SK-N-SH (cell line): ENCODE results near the gene HS2ST1. TPM values are rescaled to one million over a fixed set of nuclear protein-coding genes. Genes with fewer than 3 reads are reported as not detected.

ENCODE experiments used
- CTCF ChIA-PET: fragments of 300-600, 350-600 bp; formaldehyde crosslinking; extraction: SDS; loops from one replicate; lab custom pipeline; 2021; lab: Yijun Ruan, JAX
- POLR2A ChIA-PET: fragments of 350-600 bp; sonication (Branson Sonifier 250); formaldehyde crosslinking; extraction: SDS; loops from one replicate; lab custom pipeline; 2020; ENCODE audit warnings: antibody characterized with exemption, inconsistent platforms; lab: Yijun Ruan, JAX
- DNase-seq: peaks from one replicate; pipeline ENCODE4 v3.0.0; 2012
- H2AFZ ChIP-seq: fragments of 200-600 bp; sonication (generic); 2 replicates; pipeline ENCODE4 v1.8.1; 2016; ENCODE audit warnings: antibody characterized with exemption, mild to moderate bottlenecking, low read depth
- H3F3A ChIP-seq: fragments of 200-600 bp; sonication (generic); replicated peaks from 2 replicates; pipeline ENCODE3; 2016; ENCODE audit warnings: antibody characterized with exemption, mild to moderate bottlenecking; ENCODE audit not compliant: insufficient read depth
- H3K27ac ChIP-seq, 2 experiments: fragments of 200-500 bp in 1 of 2; fragments of 200-600 bp in 1 of 2; sonication (Bioruptor generic) in 1 of 2; sonication (generic), shearing (Covaris generic) in 1 of 2; 2 replicates each; pipeline versions ENCODE4 v1.5.1 to v1.6.1; 2014 to 2016; ENCODE audit warnings: low read depth in 2 of 2, inconsistent platforms in 1 of 2, low read length in 1 of 2, mild to moderate bottlenecking in 1 of 2, mixed read lengths in 1 of 2
- H3K27me3 ChIP-seq: fragments of 200-600 bp; sonication (generic), shearing (Covaris generic); 2 replicates; pipeline ENCODE4 v1.6.1; 2016; ENCODE audit warnings: mixed run types; ENCODE audit not compliant: insufficient read depth
- H3K36me3 ChIP-seq, 2 experiments: fragments of 200-500 bp in 1 of 2; fragments of 200-600 bp in 1 of 2; sonication (Bioruptor generic) in 1 of 2; sonication (generic) in 1 of 2; replicated peaks in 1 of 2; 2 replicates each; pipeline versions ENCODE3 to v1.5.1; 2014 to 2016; ENCODE audit warnings: low read length in 1 of 2, mild to moderate bottlenecking in 1 of 2; ENCODE audit not compliant: insufficient read depth in 2 of 2, control insufficient read depth in 1 of 2
- H3K4me1 ChIP-seq, 2 experiments: fragments of 200-500 bp in 1 of 2; fragments of 200-600 bp in 1 of 2; sonication (Bioruptor generic) in 1 of 2; sonication (generic), shearing (Covaris generic) in 1 of 2; 2 replicates each; pipeline versions ENCODE4 v1.5.1 to v1.6.1; 2014 to 2016; ENCODE audit warnings: low read depth in 1 of 2, low read length in 1 of 2, mixed run types in 1 of 2; ENCODE audit not compliant: insufficient read depth in 2 of 2, control insufficient read depth in 1 of 2
- H3K4me2 ChIP-seq: fragments of 200-600 bp; sonication (generic), shearing (Covaris generic); 2 replicates; pipeline ENCODE4 v1.6.1; 2017; ENCODE audit warnings: mixed run types
- H3K4me3 ChIP-seq, 2 experiments: fragments of 200-500 bp in 1 of 2; fragments of 200-600 bp in 1 of 2; sonication (Bioruptor generic) in 1 of 2; sonication (generic), shearing (Covaris generic) in 1 of 2; 2 replicates each; pipeline versions ENCODE4 v1.5.1 to v1.8.1; 2014 to 2016; ENCODE audit warnings: low read depth in 2 of 2, inconsistent platforms in 1 of 2, low read length in 1 of 2, mild to moderate bottlenecking in 1 of 2, mixed read lengths in 1 of 2, moderate library complexity in 1 of 2
- H3K79me2 ChIP-seq: fragments of 200-600 bp; sonication (generic); 2 replicates; pipeline ENCODE4 v1.8.1; 2017; ENCODE audit warnings: mild to moderate bottlenecking; ENCODE audit not compliant: insufficient read depth
- H3K9ac ChIP-seq: fragments of 200-600 bp; sonication (generic); 2 replicates; pipeline ENCODE4 v1.6.1; 2017; ENCODE audit warnings: mixed run types
- H3K9me2 ChIP-seq: fragments of 200-600 bp; sonication (generic); 2 replicates; pipeline ENCODE4 v1.6.1; 2017; ENCODE audit warnings: mixed run types
- H3K9me3 ChIP-seq: fragments of 200-600 bp; sonication (generic); 2 replicates; pipeline ENCODE4 v1.6.1; 2017; ENCODE audit warnings: mixed run types, mild to moderate bottlenecking, moderate library complexity
- H4K20me1 ChIP-seq: fragments of 200-600 bp; sonication (generic); 2 replicates; pipeline ENCODE4 v1.6.1; 2017; ENCODE audit warnings: mild to moderate bottlenecking, mixed run types; ENCODE audit not compliant: insufficient read depth
- CTCF ChIP-seq: fragments of 200-600 bp; sonication (generic); IDR thresholded peaks from 2 replicates; pipeline ENCODE4 v1.6.1; 2017; ENCODE audit warnings: antibody characterized with exemption, mild to moderate bottlenecking, moderate library complexity
- ELF1 ChIP-seq: IDR thresholded peaks from 2 replicates; pipeline ENCODE4 v1.4.0; 2012
- EZH2phosphoT487 ChIP-seq: fragments of 200-600 bp; sonication (generic); IDR thresholded peaks from 2 replicates; pipeline ENCODE4 v1.6.1; 2017; ENCODE audit warnings: low read depth, mixed run types, mild to moderate bottlenecking, antibody characterized with exemption, moderate library complexity, borderline replicate concordance
- FOXJ3 ChIP-seq: sonication (generic); formaldehyde crosslinking; IDR thresholded peaks from 2 replicates; pipeline ENCODE4 v1.5.1; 2020; ENCODE audit warnings: mild to moderate bottlenecking, missing genetic modification reagents
- FOXM1 ChIP-seq: IDR thresholded peaks from 2 replicates; pipeline ENCODE4 v1.4.0; 2012; ENCODE audit warnings: low read depth, mild to moderate bottlenecking
- GATA2 ChIP-seq: sonication (generic); formaldehyde crosslinking; IDR thresholded peaks from 2 replicates; pipeline ENCODE4 v1.5.0; 2020; ENCODE audit warnings: mild to moderate bottlenecking, missing genetic modification reagents
- JUND ChIP-seq: IDR thresholded peaks from 2 replicates; pipeline ENCODE4 v1.4.0; 2012
- MAX ChIP-seq: IDR thresholded peaks from 2 replicates; pipeline ENCODE4 v1.4.0; 2012; ENCODE audit warnings: low read depth
- NRF1 ChIP-seq: IDR thresholded peaks from 2 replicates; pipeline ENCODE4 v1.6.1; 2012; ENCODE audit warnings: low read depth, mild to moderate bottlenecking, low read length
- POLR2AphosphoS5 ChIP-seq: IDR thresholded peaks from 2 replicates; pipeline ENCODE4 v1.6.1; 2012; ENCODE audit warnings: low read depth, low read length
- RAD21 ChIP-seq: IDR thresholded peaks from 2 replicates; pipeline ENCODE4 v1.6.1; 2012; ENCODE audit warnings: mild to moderate bottlenecking, low read length
- RFX5 ChIP-seq: IDR thresholded peaks from 2 replicates; pipeline ENCODE4 v1.6.1; 2012; ENCODE audit warnings: mild to moderate bottlenecking, improper control_type of control experiment, low read length
- SMC3 ChIP-seq: IDR thresholded peaks from 2 replicates; pipeline ENCODE4 v1.6.1; 2012; ENCODE audit warnings: low read depth, low read length, improper control_type of control experiment
- TAF1 ChIP-seq: IDR thresholded peaks from 2 replicates; pipeline ENCODE4 v1.6.1; 2012; ENCODE audit warnings: low read depth, mild to moderate bottlenecking, low read length, moderate library complexity, borderline replicate concordance
- YY1 ChIP-seq: IDR thresholded peaks from 2 replicates; pipeline ENCODE4 v1.4.0; 2012; ENCODE audit warnings: low read depth, mild to moderate bottlenecking
- WGBS: methylation state at CpG from one replicate; pipeline ENCODE4 v1.1.6; 2017; ENCODE audit warnings: low lambda C conversion rate; 5-methylcytosine and 5-hydroxymethylcytosine counted together
- polyA plus RNA-seq, 3 experiments: library from polyadenylated mRNA; depleted of rRNA; stranded (reverse); fragments of >200 nt; gene quantifications; 2 replicates each; pipeline ENCODE4 v1.2.3, GENCODE V29; 2012
- TF ChIP-seq, protein P1 (sequence below): IDR thresholded peaks from 2 replicates; pipeline ENCODE4 v1.4.0; 2012; ENCODE audit warnings: low read depth, borderline replicate concordance
- TF ChIP-seq, protein P2 (sequence below): fragments of 150-350 bp; IDR thresholded peaks from 2 replicates; pipeline ENCODE4 v1.6.1; 2017; ENCODE audit warnings: antibody characterized with exemption, low read length, low read depth, borderline replicate concordance
- TF ChIP-seq, protein P3 (sequence below): IDR thresholded peaks from 2 replicates; pipeline ENCODE4; 2012

The HS2ST1 gene
- polyA plus RNA-seq, 1 of the 3 experiments (the other 2 are of a cell fraction): 16.6 TPM

DNA sequence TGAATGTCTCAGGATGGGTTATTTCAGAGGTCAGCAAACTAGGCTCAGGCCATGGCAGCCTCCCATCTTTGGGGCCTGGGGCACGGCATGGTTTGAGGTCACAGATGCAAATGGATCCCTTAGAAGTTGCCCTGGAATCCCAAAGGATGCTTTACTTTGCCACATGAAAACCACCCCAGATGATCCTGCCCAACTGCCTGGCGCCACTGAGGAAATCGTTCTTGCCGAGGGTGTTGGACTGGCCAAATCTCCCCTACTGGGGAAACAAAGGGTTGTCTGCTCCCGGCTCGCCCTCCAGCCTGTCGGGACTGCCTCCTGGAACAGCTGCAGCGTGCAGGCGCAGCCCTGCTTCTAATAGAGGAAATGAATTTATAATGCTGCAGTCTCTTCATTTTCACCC is 241.2 kb downstream of the HS2ST1 start (continued):
- TF ChIP-seq ELF1: no peak
- TF ChIP-seq RAD21: no peak
- no peak for TF ChIP-seq POLR2AphosphoS5

DNA sequence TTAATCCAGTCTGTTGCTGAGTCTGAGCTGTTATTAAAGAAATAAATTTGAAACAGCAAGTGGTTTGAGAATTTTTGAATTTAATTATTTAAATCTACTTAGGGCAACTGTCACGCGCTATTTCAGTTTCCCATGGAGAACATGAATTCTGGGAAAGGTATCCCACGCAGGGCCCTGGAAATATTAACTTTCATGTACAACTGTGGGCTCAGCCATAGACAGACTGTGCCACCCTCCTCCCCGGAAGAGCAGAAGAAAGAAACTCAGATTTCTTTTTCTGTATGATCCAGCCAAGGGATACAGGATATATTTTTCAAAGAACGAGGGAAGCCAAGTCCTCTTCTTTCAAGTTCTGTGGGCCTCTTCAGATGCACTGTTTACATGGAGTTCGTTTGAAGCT is 241.7 kb downstream of the HS2ST1 start:
- no peak for DNase-seq
- Histone ChIP-seq H3K36me3 (no peaks in the 10 kb centered on the region), H4K20me1 (no peaks in the 10 kb centered on the region), H2AFZ (no peak overlapping the region), H3K27ac (no peak overlapping the region), H3K79me2 (no peaks in the 10 kb centered on the region), H3K27me3 (peaks cover 10% of the 10 kb centered on the region; the same call in 1 of the 2 replicates), H3K4me2 (no peak overlapping the region), H3K4me3 (no peak overlapping the region), H3K9ac (no peak overlapping the region), H3F3A (no peaks in the 10 kb centered on the region), H3K4me1 (peaks cover 0 to 10% of the 10 kb centered on the region in 2 experiments; a peak in 2 of 4 replicates), H3K9me2 (no peaks in the 10 kb centered on the region), H3K9me3 (no peaks in the 10 kb centered on the region)
- ChIA-PET CTCF (no interaction called here), POLR2A (no interaction called here)
- WGBS: 79% methylated on average over 6 of the region's 6 CpGs
- TF ChIP-seq ELF1: no peak
- TF ChIP-seq, protein P1, sequence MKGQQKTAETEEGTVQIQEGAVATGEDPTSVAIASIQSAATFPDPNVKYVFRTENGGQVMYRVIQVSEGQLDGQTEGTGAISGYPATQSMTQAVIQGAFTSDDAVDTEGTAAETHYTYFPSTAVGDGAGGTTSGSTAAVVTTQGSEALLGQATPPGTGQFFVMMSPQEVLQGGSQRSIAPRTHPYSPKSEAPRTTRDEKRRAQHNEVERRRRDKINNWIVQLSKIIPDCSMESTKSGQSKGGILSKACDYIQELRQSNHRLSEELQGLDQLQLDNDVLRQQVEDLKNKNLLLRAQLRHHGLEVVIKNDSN: no peak
- TF ChIP-seq, protein P2, sequence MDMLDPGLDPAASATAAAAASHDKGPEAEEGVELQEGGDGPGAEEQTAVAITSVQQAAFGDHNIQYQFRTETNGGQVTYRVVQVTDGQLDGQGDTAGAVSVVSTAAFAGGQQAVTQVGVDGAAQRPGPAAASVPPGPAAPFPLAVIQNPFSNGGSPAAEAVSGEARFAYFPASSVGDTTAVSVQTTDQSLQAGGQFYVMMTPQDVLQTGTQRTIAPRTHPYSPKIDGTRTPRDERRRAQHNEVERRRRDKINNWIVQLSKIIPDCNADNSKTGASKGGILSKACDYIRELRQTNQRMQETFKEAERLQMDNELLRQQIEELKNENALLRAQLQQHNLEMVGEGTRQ: no peak
- no peak for TF ChIP-seq JUND
- TF ChIP-seq FOXM1: no peak
- no peak for TF ChIP-seq GATA2
- TF ChIP-seq TAF1: no peak
- no peak for TF ChIP-seq NRF1
- no peak for TF ChIP-seq EZH2phosphoT487

- Histone ChIP-seq H3K9ac (no peak overlapping the region), H2AFZ (no peak overlapping the region), H3K4me2 (no peak overlapping the region), H3K27me3 (peaks cover 10% of the 10 kb centered on the region; the same call in 1 of the 2 replicates), H3K27ac (no peak overlapping the region), H3K79me2 (no peaks in the 10 kb centered on the region), H4K20me1 (no peaks in the 10 kb centered on the region), H3K9me3 (no peaks in the 10 kb centered on the region), H3K4me1 (peaks cover 0 to 9% of the 10 kb centered on the region in 2 experiments; a peak in 2 of 4 replicates), H3K9me2 (no peaks in the 10 kb centered on the region), H3K36me3 (no peaks in the 10 kb centered on the region), H3K4me3 (no peak overlapping the region), H3F3A (no peaks in the 10 kb centered on the region)
- WGBS: 65% methylated on average over 6 of the region's 6 CpGs
- ChIA-PET POLR2A (no interaction called here), CTCF (no interaction called here)
- DNase-seq: no peak
- TF ChIP-seq JUND: no peak
- no peak for TF ChIP-seq MAX
- no peak for TF ChIP-seq SMC3
- TF ChIP-seq RAD21: no peak
- no peak for TF ChIP-seq POLR2AphosphoS5
- TF ChIP-seq CTCF: no peak
- TF ChIP-seq FOXJ3 (CRISPR knock-in tag): no peak
- TF ChIP-seq, protein P2: no peak
- no peak for TF ChIP-seq NRF1
- no peak for TF ChIP-seq RFX5
- no peak for TF ChIP-seq YY1
- TF ChIP-seq, protein P3, sequence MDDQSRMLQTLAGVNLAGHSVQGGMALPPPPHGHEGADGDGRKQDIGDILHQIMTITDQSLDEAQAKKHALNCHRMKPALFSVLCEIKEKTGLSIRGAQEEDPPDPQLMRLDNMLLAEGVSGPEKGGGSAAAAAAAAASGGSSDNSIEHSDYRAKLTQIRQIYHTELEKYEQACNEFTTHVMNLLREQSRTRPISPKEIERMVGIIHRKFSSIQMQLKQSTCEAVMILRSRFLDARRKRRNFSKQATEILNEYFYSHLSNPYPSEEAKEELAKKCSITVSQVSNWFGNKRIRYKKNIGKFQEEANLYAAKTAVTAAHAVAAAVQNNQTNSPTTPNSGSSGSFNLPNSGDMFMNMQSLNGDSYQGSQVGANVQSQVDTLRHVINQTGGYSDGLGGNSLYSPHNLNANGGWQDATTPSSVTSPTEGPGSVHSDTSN: no peak
Measured at GRCh38 chr1:87159378-87159915, 245.0 kb downstream of the HS2ST1 start.
